Measurements from ENCODE around the gene FILIP1. TPM values are rescaled to one million over a fixed set of nuclear protein-coding genes. Genes with fewer than 3 reads are reported as not detected.

The FILIP1 gene
- total and polyA plus RNA-seq, 10 of the 15 experiments (the other 5 are each of a cell fraction or from before 2014, with no cell fraction given), result 0.23 to 2.0 (median 0.44) TPM

GRCh38 chr6:75287424-75287823, 206.2 kb downstream of the FILIP1 start (continued):
- TF ChIP-seq SREBF2 (IDR thresholded peaks at IDR 0.05; ENCODE audit: low read length) (no peak), CEBPB (IDR thresholded peaks at IDR 0.05; ENCODE audit: borderline replicate concordance in 1 of 2, low read depth in 2 of 2, low read length in 2 of 2) (no peak)

GRCh38 chr6:75286955-75287354, 206.6 kb downstream of the FILIP1 start:
- in situ Hi-C loops (cut with MboI), result loop anchor here (10.0 kb wide), 1 partner anchor 468 kb away; no protein-coding TSS in a partner anchor
- Histone ChIP-seq H3K4me3 (peak overlapping the region; percentile 74), H3K4me2 (ENCODE audit: control insufficient read depth, insufficient read depth) (peak overlapping the region; percentile 52), H3K9me3 (replicated peaks; ENCODE audit: control insufficient read depth, insufficient read depth, low read length) (no peaks in the 10 kb centered on the region), H3K36me3 (ENCODE audit: control insufficient read depth in 2 of 2, insufficient read depth in 2 of 2, low read length in 1 of 2) (0 out of 4 replicates have a peak, but pooled peaks cover 0 to 3% of the 10 kb centered on the region in 2 experiments), H3K27ac (ENCODE audit: control insufficient read depth, insufficient read depth) (0 out of 2 replicates have a peak overlapping the region, but pooled peaks have one; percentile 20), H3K27me3 (replicated peaks in 1 of 2; ENCODE audit: control insufficient read depth in 2 of 2, insufficient read depth in 2 of 2, low read length in 1 of 2) (no peaks in the 10 kb centered on the region), H3K4me1 (ENCODE audit: control insufficient read depth, insufficient read depth, low read length) (no peaks in the 10 kb centered on the region), H2AFZ (ENCODE audit: control insufficient read depth, low read depth, low read length) (no peak overlapping the region), H3K9ac (ENCODE audit: control insufficient read depth, insufficient read depth, low read length) (no peak overlapping the region), H3K79me2 (ENCODE audit: control insufficient read depth, insufficient read depth, low read length) (peaks cover 62% of the 10 kb centered on the region), H4K20me1 (ENCODE audit: control insufficient read depth, insufficient read depth) (no peaks in the 10 kb centered on the region)
- TF ChIP-seq CREB1 (IDR thresholded peaks at IDR 0.05; ENCODE audit: low read depth) (no peak), LARP7 (IDR thresholded peaks at IDR 0.05) (no peak), MEF2B (IDR thresholded peaks at IDR 0.05; ENCODE audit: partially characterized antibody, poor library complexity, severe bottlenecking) (no peak), ZSCAN29 (IDR thresholded peaks at IDR 0.05) (no peak), FOXM1 (IDR thresholded peaks at IDR 0.05; ENCODE audit: low read depth, low read length) (no peak), RBBP5 (conservative IDR thresholded peaks at IDR 0.05) (no peak), NR2C1 (IDR thresholded peaks at IDR 0.05) (no peak), TCF7 (IDR thresholded peaks at IDR 0.05; ENCODE audit: borderline replicate concordance) (no peak), ZNF687 (IDR thresholded peaks at IDR 0.05) (no peak), GABPA (IDR thresholded peaks at IDR 0.05; ENCODE audit: low read depth) (no peak)
- POLR2A ChIA-PET, result no interaction called here
- BruUV-seq (replicated peaks), result no TSS peak
- no peak for DNase-seq (ENCODE audit: low read depth, low spot score)
- CTCF ChIA-PET, result interaction anchor here (1.2 kb wide), 1 partner anchor 8 kb away, joined by 3 read pairs; no protein-coding TSS in a partner anchor
- no peak for FAIRE-seq
- RAD21 ChIA-PET (ENCODE audit: unreplicated experiment), result interaction anchor here (0.5 to 1.9 kb wide), 2 partner anchors 10 to 129 kb away, joined by 3 to 5 read pairs (median 4); no protein-coding TSS in a partner anchor
- SMC1A ChIA-PET (ENCODE audit: uncharacterized antibody, unreplicated experiment), result interaction anchor here (1.2 to 12.7 kb wide), 2 partner anchors 8 to 17 kb away, joined by 5 to 196 read pairs; no protein-coding TSS in a partner anchor
- 96% methylated on average over 2 of the region's 2 CpGs for WGBS (ENCODE audit: insufficient coverage, insufficient replicate concordance, low lambda C conversion rate, missing lambda C conversion rate)
- intact Hi-C loops (cut with micrococcal nuclease; ENCODE audit: unreplicated experiment), result no loop called here
- no peak for ATAC-seq

Data from GM12878 (cell line).